Activated gamma-delta T cell treated with Interleukin-2 at 50 U/mL for 16 hours (primary cell): ENCODE measurements around the gene AQP1.

Experiments
- DNase-seq: peaks from one replicate; pipeline ENCODE4 v3.0.0-alpha.2; 2020

The AQP1 gene

DNA sequence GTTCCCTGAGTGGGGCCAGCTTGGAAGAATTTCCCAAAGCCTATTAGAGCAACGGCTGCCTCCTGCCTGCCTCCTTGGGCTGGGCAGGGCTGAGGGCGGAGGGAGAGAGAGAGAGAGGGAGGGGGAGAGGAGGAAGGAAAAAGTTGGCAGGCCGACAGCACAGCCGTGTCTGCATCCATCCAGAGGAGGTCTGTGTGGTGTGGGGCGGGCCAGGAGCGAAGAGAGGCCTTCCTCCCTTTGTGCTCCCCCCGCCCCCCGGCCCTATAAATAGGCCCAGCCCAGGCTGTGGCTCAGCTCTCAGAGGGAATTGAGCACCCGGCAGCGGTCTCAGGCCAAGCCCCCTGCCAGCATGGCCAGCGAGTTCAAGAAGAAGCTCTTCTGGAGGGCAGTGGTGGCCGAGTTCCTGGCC is at the start of gene AQP1:
AQP1 (plus strand) TSS at position 293 of the 409 bp plus-strand sequence; CDS start at position 350, 57 bp downstream.
- DNase-seq: no peak

DNA sequence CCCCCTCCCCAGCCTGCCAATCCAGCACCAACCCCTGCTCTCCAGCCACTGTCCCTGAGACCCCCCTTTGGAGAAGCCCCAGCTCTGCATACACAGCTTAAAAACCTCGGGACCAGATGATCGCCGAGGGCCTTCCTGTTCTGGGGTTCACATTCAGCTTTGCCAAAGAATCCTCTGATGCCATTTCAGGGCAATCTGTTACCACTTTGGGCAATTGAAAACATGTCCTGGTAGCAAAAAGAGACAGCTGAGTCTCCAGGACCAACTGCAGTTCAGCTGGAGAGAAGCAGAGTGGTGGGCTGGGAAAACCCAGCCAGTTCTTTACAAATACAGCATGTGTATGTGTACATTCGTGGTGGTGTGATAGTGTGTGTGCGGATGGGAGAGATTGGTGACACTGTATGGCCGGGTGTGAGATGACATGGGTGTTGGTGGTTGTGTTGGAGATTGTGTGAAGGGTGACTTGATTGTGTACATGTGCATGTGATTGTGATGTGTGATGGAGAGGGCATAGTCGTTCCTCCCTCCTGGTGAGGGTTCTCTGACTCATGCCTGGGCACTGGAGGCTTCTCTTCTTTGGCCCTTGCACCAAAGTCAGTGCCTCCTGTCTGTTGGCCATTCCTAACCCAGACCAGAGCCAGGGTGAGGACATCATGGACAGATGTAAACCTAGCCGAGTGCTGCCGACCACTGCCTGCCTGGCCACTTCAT is 48.5 kb upstream of the AQP1 start:
- no peak for DNase-seq

GRCh38 chr7:30863706-30864035 is 48.0 kb upstream of the AQP1 start:
- DNase-seq: no peak

DNA sequence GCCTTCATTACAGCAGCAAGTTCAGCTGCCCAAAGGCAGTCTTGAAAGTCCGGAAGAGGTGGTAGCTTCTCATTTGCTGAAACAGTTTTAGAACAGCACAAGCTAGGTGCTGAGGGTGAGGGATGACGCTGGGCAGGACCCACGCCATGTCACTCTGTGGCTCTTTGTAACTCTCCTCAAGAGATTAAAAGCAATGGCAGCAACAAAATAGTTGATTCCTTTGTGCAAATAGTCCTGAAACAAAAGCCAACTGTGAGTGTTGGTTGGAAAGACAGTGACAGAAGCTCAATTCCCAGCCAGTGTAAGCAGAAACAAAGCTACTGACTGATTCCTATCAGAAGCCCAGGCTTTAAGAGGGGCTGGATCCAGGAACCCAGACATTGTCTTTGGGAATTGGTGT is 47.6 kb upstream of the AQP1 start:
- DNase-seq: no peak

- no peak for DNase-seq
Measured at GRCh38 chr7:30865076-30865475, 46.6 kb upstream of the AQP1 start.

GRCh38 chr7:30865821-30866220 is 45.8 kb upstream of the AQP1 start:
- no peak for DNase-seq

- DNase-seq: no peak
Measured at GRCh38 chr7:30866939-30867338, 44.7 kb upstream of the AQP1 start.

DNA sequence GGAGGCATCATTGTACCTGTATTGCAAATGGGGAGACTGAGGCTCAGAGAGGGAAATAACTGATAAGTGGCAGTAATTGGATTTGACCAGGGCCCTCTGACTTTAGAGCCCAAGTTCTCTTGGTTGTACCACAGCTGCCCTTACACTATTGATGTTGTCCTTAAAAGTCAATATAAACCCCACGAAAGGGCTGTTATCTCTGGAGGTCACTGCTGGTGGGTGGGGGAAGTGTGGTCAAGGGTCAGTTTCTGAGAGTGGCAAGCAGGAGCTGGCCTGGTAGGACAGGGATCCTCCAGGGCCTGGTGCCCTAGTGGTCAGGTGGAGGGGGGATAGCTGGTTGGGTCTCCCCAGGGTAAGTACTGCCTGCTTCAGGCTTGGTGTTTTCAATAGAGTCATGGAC is 44.2 kb upstream of the AQP1 start:
- no peak for DNase-seq

DNA sequence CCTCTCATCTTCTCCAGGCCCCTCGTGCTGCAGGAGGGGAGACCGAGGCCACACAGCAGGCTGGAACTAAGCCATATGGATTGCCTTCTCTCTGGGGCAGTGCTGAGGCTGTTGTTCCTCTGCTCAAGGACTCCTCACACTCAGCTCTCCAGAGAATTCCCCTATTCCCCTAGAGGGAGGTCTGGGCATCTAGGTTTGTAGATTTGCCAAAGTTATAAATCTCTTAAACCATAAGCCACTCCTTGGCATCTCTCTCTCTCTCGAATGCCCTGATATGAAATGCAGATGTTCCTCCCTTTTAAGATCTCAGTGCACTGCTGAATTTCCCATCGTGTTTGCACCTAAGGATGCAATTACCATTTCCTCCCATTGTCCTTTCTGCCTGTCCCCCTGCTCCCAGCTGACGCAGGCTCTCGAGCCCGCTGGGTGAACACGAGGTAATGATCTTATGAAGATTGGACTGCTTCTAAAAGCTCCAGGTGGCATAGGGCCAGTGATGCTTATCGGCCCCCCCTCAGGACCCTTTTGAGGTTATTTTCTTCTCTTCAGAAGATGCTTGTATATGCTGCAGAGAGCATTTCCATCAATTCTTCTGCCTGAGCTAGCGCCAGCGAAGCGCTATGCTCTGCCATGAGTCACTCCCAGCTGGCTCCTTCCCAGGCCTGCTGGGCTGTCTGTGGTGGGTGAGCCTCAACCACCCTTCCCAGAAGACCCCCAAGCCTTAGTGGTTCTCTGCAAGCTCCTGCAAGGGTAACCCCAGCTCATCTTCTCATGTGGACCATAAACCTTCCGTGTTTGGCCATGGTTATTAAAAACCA is 41.6 kb upstream of the AQP1 start:
- no peak for DNase-seq

DNA sequence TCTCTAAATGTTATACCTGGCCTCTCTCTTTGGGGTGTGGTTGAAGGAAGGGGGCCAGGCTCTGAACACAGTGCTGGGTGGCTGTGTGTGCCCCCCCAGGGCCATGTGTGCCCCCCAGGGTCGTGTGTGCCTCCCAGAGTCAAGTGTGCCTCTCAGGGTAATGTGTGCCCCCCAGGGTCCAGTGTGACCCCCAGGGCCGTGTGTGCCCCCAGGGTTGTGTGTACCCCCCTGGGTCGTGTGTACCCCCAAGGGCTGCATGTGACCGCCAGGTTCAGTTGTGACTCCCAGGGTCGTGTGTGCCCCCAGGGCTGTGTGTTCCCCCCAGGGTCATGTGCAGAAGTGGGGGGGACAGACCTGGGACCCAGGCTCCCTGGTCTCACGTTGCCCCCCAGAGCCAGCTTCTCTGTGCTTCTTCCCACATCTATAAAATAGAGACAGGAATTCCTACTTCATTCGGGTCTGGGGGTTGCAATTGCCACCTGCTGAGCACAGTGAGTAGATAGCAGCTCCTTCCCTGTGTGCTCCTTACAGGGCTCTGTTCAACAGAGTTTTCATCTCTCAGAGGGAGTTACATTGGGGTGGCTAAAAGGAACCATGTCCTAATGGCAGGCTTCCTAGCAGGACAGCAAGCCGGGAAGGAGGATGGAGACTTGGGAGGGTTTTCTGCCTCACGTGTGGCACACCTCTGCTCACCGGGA is 40.7 kb upstream of the AQP1 start:
- DNase-seq: no peak

- no peak for DNase-seq
Measured at GRCh38 chr7:30871655-30872054, 40.0 kb upstream of the AQP1 start.

GRCh38 chr7:30873207-30873606 is 38.4 kb upstream of the AQP1 start:
- no peak for DNase-seq

DNA sequence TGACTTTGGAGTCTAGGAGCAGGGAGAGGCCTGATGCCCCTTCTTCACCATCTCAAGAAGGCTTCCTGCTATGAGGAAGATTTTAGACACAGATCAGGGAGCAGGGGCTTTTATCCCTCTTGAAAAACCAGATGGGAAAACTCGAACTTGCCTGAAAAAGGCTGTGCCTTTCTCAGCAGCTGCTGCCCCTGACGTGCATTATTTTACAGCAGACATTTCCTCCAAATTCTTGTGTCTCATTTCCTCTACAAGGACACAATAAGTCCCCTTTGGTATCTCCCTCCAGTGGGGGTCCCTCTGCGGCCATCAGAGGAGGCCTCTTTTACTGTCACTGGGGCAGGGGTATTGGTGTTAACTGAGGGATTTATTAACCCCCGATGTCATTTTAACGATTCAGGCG is 38.0 kb upstream of the AQP1 start:
- no peak for DNase-seq

- DNase-seq: no peak
Measured at GRCh38 chr7:30874656-30875302, 36.9 kb upstream of the AQP1 start.

DNA sequence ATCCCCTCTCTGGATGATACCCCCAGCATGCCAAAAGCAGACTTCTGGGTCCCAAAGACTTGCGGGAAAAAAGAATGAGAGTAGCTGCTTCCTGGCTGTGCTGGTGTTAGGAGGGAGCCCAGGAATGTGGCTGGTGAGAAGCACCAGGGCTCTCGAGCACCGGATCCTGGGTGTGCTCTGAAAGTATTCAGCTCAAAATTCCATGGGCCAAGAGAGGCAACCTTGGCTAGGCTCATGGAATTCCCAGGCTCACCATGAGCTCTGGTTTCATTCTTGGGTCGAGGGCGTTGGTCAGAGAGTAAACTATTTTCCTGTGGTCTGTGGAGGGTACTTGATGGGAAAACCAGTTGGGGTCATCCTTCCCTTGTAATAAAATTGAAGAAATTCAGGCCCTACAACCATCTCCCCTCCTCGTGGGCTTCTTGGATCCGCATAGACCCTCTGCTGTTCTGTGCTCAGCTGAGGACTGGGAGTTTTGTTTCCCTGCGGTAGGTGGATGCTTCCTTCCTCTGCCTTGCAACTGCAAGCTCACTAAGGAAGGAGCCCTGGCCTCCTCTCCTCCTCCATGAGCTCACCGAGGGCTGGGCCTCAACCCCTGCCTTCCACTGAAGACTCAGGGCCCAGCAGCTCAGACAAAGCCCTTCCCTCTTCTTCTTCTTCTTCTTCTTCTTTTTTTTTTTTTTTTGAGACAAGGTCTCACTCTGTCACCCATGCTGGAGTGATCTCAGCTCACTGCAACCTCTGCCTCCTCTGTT is 34.5 kb upstream of the AQP1 start:
- DNase-seq: no peak

GRCh38 chr7:30877993-30878392 is 33.7 kb upstream of the AQP1 start:
- no peak for DNase-seq

DNA sequence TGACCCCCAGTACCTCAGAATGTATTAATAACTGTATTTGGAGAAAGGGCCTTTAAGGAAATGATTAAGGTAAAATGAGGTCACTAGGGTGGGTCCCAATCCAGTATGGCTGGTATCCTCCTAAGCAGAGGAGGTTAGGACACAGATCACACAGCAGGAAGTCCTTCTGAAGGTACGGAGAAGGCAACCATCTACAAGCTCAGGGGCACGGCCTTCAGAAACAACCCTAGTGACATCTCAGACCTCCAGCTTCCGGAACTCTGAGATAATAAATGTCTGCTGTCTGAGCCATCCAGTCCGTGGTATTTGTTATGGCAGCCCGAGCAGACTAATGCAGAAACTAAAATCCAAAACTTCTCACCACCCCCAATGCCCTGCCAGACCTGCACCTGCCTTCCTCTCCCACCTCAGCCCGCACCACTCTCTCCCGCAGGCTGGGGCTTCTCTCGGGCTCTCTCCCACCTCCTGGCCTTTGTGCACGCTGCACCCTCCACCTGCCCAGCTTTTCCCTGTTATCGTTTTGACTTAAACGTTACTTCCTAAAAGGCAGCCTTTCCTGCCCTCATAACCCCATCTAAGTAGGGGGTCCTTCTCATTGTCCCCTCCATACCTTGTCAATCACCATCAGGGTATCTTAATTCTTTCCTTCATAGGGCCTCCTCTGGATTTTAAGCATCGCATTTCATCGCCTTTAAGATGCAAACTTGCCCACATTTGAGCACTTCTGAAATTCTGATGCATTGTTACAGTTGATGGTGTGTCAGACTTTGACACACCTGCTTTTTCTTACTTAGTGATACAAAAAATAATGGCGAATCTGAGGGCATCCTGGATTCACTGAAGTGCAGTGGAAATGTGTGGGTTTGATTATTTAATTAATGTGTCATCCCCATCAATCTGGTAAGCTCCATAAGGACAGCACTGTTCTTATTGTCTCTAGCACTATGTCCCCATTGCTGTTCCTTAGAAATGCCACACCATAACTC is 32.2 kb upstream of the AQP1 start:
- no peak for DNase-seq

GRCh38 chr7:30880125-30880720 is 31.4 kb upstream of the AQP1 start:
- no peak for DNase-seq

GRCh38 chr7:30880941-30881340 is 30.7 kb upstream of the AQP1 start:
- no peak for DNase-seq

DNA sequence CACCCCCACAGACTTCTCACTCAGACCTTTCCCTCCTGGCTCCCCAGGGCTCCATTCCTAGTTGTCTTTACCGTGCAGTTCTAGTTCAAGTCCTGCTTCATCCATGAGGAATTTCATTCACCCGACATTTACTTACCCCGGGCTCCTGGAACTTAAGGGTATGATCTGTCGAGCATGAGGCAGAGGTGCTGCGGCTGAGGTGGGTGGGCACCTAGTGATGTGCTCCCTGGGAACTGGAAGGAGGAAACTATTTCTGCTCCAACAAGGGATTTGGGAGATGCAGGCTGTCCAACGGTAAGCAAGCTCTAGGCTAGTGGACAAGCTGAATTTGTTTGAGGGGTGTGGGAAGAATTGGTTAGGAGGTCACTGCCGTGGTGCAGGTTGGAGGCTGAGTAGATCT is 30.2 kb upstream of the AQP1 start:
- no peak for DNase-seq

DNA sequence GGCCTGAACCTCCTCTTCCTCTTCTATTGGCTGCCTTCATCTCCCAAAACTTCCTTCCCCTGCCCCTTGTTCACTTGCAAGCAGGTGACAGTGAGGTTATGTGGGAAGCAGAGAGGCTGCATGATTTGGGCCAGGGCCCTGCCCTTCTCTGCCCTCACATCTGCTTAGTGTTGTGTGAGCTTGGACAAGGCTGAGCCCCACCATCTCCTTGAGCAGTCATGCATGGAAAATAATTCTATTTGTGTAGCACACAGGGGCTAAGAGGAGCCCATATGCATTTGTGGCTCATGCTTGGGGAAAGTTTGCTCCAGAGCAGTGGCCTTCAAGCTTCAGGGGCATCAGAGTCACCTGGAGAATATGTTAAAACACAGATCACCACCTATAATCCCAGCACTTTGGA is 26.8 kb upstream of the AQP1 start:
- no peak for DNase-seq
